Activated naive CD8-positive, alpha-beta T cell treated with anti-CD3 and anti-CD28 coated beads for 36 hours (primary cell): Measurements from ENCODE around the gene MCU. TPM values are rescaled to one million over a fixed set of nuclear protein-coding genes. Genes with fewer than 3 reads are reported as not detected.
"Not testable (repeated sequence)": the region's sequence is repeated elsewhere in the genome, so short reads cannot be mapped to it uniquely, and the experiment has no call there.

Source experiments
- DNase-seq: peaks from one replicate; pipeline ENCODE4 v3.0.0; 2021
- H3K27ac Mint-ChIP-seq: one replicate; pipeline ENCODE4 v1.8.0; 2022; ENCODE audit warnings: mild to moderate bottlenecking, moderate library complexity, mixed read lengths
- H3K27me3 Mint-ChIP-seq: one replicate; pipeline ENCODE4 v1.8.0; 2022; ENCODE audit warnings: mild to moderate bottlenecking, mixed read lengths
- H3K36me3 Mint-ChIP-seq: one replicate; pipeline ENCODE4 v1.8.0; 2021; ENCODE audit warnings: mild to moderate bottlenecking, mixed read lengths
- H3K4me1 Mint-ChIP-seq: one replicate; pipeline ENCODE4 v1.8.0; 2021; ENCODE audit warnings: mixed read lengths
- H3K4me3 Mint-ChIP-seq: one replicate; pipeline ENCODE4 v1.8.0; 2022; ENCODE audit warnings: mild to moderate bottlenecking, moderate library complexity, mixed read lengths
- H3K9me3 Mint-ChIP-seq: one replicate; pipeline ENCODE4 v1.8.0; 2022; ENCODE audit warnings: mixed read lengths
- total RNA-seq, 2 experiments: library from RNA; stranded (reverse); gene quantifications; one replicate each; pipeline ENCODE4 v1.2.3, GENCODE V29; 2021

Gene MCU
- total RNA-seq, 2 experiments from 2014 or later, result 15.3 to 15.5 TPM

GRCh38 chr10:72694476-72695369 lies 2.8 kb downstream of the MCU start:
- Mint-ChIP-seq H3K4me3 (no peak overlapping the region), H3K36me3 (no peaks in the 10 kb centered on the region), H3K4me1 (peaks cover 38% of the 10 kb centered on the region), H3K27ac (no peak overlapping the region), H3K9me3 (no peaks in the 10 kb centered on the region), H3K27me3 (peaks cover 6% of the 10 kb centered on the region)
- no peak for DNase-seq

GRCh38 chr10:72695496-72695895 lies 3.6 kb downstream of the MCU start:
- Mint-ChIP-seq H3K27ac (no peak overlapping the region), H3K4me3 (no peak overlapping the region), H3K4me1 (peaks cover 33% of the 10 kb centered on the region), H3K36me3 (no peaks in the 10 kb centered on the region), H3K9me3 (no peaks in the 10 kb centered on the region), H3K27me3 (no peaks in the 10 kb centered on the region)
- DNase-seq, result no peak

GRCh38 chr10:72697716-72698115 lies 5.8 kb downstream of the MCU start:
- no peak for DNase-seq
- peaks cover 25% of the 10 kb centered on the region for H3K4me1 Mint-ChIP-seq
- H3K27ac Mint-ChIP-seq, result no peak overlapping the region
- H3K27me3 Mint-ChIP-seq, result no peaks in the 10 kb centered on the region
- no peaks in the 10 kb centered on the region for H3K9me3 Mint-ChIP-seq
- no peak overlapping the region for H3K4me3 Mint-ChIP-seq
- H3K36me3 Mint-ChIP-seq, result no peaks in the 10 kb centered on the region

GRCh38 chr10:72702465-72702864 lies 10.5 kb downstream of the MCU start:
- not testable (repeated sequence) for H3K36me3 Mint-ChIP-seq, H3K4me1 Mint-ChIP-seq, H3K4me3 Mint-ChIP-seq, DNase-seq, H3K27me3 Mint-ChIP-seq, H3K27ac Mint-ChIP-seq, H3K9me3 Mint-ChIP-seq

- Mint-ChIP-seq H3K4me1 (peaks cover 8% of the 10 kb centered on the region), H3K4me3 (no peak overlapping the region), H3K36me3 (no peaks in the 10 kb centered on the region), H3K27ac (no peak overlapping the region), H3K27me3 (no peaks in the 10 kb centered on the region), H3K9me3 (no peaks in the 10 kb centered on the region)
- DNase-seq, result no peak
These were observed 11.1 kb downstream of the MCU start for GRCh38 chr10:72702868-72703581.

GRCh38 chr10:72704117-72704516 lies 12.2 kb downstream of the MCU start:
- H3K4me3 Mint-ChIP-seq, result no peak overlapping the region
- no peaks in the 10 kb centered on the region for H3K36me3 Mint-ChIP-seq
- H3K9me3 Mint-ChIP-seq, result no peaks in the 10 kb centered on the region
- H3K27ac Mint-ChIP-seq, result no peak overlapping the region
- no peaks in the 10 kb centered on the region for H3K27me3 Mint-ChIP-seq
- DNase-seq, result no peak
- H3K4me1 Mint-ChIP-seq, result peaks cover 8% of the 10 kb centered on the region

GRCh38 chr10:72709041-72709440 lies 17.1 kb downstream of the MCU start:
- H3K27ac Mint-ChIP-seq, result no peak overlapping the region
- no peaks in the 10 kb centered on the region for H3K27me3 Mint-ChIP-seq
- H3K36me3 Mint-ChIP-seq, result no peaks in the 10 kb centered on the region
- no peak for DNase-seq
- no peaks in the 10 kb centered on the region for H3K9me3 Mint-ChIP-seq
- no peak overlapping the region for H3K4me3 Mint-ChIP-seq
- H3K4me1 Mint-ChIP-seq, result no peaks in the 10 kb centered on the region

- Mint-ChIP-seq H3K36me3 (peaks cover 7% of the 10 kb centered on the region), H3K4me3 (no peak overlapping the region), H3K9me3 (no peaks in the 10 kb centered on the region), H3K27me3 (no peaks in the 10 kb centered on the region), H3K27ac (no peak overlapping the region), H3K4me1 (no peaks in the 10 kb centered on the region)
- no peak for DNase-seq
These were observed 20.2 kb downstream of the MCU start for GRCh38 chr10:72712136-72712535.

- peaks cover 7% of the 10 kb centered on the region for H3K36me3 Mint-ChIP-seq
- H3K4me1 Mint-ChIP-seq, result no peaks in the 10 kb centered on the region
- no peak overlapping the region for H3K27ac Mint-ChIP-seq
- H3K4me3 Mint-ChIP-seq, result no peak overlapping the region
- no peaks in the 10 kb centered on the region for H3K9me3 Mint-ChIP-seq
- DNase-seq, result no peak
- H3K27me3 Mint-ChIP-seq, result no peaks in the 10 kb centered on the region
These were observed 28.1 kb downstream of the MCU start for GRCh38 chr10:72719941-72720592.

- no peaks in the 10 kb centered on the region for H3K9me3 Mint-ChIP-seq
- H3K27me3 Mint-ChIP-seq, result no peaks in the 10 kb centered on the region
- H3K27ac Mint-ChIP-seq, result no peak overlapping the region
- peaks cover 3% of the 10 kb centered on the region for H3K36me3 Mint-ChIP-seq
- H3K4me3 Mint-ChIP-seq, result no peak overlapping the region
- H3K4me1 Mint-ChIP-seq, result no peaks in the 10 kb centered on the region
- no peak for DNase-seq
These were observed 29.1 kb downstream of the MCU start for GRCh38 chr10:72720814-72721660.

GRCh38 chr10:72727130-72727529 lies 35.2 kb downstream of the MCU start:
- H3K4me1 Mint-ChIP-seq, result peaks cover 20% of the 10 kb centered on the region

GRCh38 chr10:72728462-72728861 lies 36.5 kb downstream of the MCU start:
- no peaks in the 10 kb centered on the region for H3K9me3 Mint-ChIP-seq
- peaks cover 21% of the 10 kb centered on the region for H3K4me1 Mint-ChIP-seq
- no peaks in the 10 kb centered on the region for H3K27me3 Mint-ChIP-seq
- H3K27ac Mint-ChIP-seq, result no peak overlapping the region
- H3K36me3 Mint-ChIP-seq, result peaks cover 2% of the 10 kb centered on the region
- H3K4me3 Mint-ChIP-seq, result no peak overlapping the region
- DNase-seq, result no peak

More at GRCh38 chr10:72727130-72727529, 35.2 kb downstream of the MCU start:
- H3K27me3 Mint-ChIP-seq, result no peaks in the 10 kb centered on the region
- H3K9me3 Mint-ChIP-seq, result no peaks in the 10 kb centered on the region
- no peak for DNase-seq
- H3K27ac Mint-ChIP-seq, result no peak overlapping the region
- peaks cover 1% of the 10 kb centered on the region for H3K36me3 Mint-ChIP-seq
- no peak overlapping the region for H3K4me3 Mint-ChIP-seq

- Mint-ChIP-seq H3K27ac (peak overlapping the region; percentile 62), H3K36me3 (peaks cover 2% of the 10 kb centered on the region), H3K4me1 (peaks cover 21% of the 10 kb centered on the region), H3K27me3 (no peaks in the 10 kb centered on the region), H3K9me3 (no peaks in the 10 kb centered on the region), H3K4me3 (no peak overlapping the region)
- DNase-seq, result peak; percentile 7
These were observed 37.6 kb downstream of the MCU start for GRCh38 chr10:72729528-72729927.

GRCh38 chr10:72730479-72730878 lies 38.5 kb downstream of the MCU start:
- Mint-ChIP-seq H3K27me3 (no peaks in the 10 kb centered on the region), H3K4me3 (no peak overlapping the region), H3K9me3 (no peaks in the 10 kb centered on the region), H3K36me3 (peaks cover 2% of the 10 kb centered on the region), H3K4me1 (peaks cover 21% of the 10 kb centered on the region), H3K27ac (no peak overlapping the region)
- DNase-seq, result no peak
